Measurements from ENCODE around the gene SYNPO. TPM values are rescaled to one million over a fixed set of nuclear protein-coding genes. Genes with fewer than 3 reads are reported as not detected.

SYNPO gene
- total RNA-seq, 2 donors from 2014 or later: 32.4 to 62.9 TPM

DNA sequence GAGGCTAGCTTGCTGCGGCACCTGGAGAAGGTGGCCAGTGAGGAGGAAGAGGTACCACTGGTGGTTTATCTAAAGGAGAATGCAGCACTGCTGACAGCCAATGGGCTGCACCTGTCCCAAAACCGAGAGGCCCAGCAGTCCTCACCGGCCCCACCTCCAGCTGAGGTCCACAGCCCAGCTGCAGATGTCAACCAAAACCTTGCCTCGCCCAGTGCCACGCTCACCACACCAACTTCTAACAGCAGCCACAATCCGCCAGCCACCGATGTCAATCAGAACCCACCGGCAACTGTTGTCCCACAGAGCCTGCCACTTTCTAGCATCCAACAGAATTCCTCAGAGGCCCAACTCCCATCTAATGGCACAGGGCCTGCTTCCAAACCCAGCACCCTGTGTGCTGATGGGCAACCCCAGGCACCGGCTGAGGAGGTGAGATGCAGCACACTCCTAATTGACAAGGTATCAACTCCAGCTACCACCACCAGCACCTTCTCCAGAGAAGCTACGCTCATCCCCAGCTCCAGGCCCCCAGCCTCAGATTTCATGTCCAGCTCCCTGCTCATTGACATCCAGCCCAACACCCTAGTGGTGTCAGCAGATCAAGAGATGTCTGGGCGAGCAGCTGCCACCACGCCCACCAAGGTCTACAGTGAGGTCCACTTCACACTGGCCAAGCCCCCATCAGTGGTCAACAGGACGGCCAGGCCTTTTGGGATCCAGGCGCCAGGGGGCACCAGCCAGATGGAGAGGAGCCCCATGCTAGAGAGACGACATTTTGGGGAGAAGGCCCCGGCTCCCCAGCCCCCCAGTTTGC lies 8.0 kb downstream of the SYNPO start:
- no peaks in the 10 kb centered on the region for H3K4me1 ChIP-seq
- TF ChIP-seq, protein P1, sequence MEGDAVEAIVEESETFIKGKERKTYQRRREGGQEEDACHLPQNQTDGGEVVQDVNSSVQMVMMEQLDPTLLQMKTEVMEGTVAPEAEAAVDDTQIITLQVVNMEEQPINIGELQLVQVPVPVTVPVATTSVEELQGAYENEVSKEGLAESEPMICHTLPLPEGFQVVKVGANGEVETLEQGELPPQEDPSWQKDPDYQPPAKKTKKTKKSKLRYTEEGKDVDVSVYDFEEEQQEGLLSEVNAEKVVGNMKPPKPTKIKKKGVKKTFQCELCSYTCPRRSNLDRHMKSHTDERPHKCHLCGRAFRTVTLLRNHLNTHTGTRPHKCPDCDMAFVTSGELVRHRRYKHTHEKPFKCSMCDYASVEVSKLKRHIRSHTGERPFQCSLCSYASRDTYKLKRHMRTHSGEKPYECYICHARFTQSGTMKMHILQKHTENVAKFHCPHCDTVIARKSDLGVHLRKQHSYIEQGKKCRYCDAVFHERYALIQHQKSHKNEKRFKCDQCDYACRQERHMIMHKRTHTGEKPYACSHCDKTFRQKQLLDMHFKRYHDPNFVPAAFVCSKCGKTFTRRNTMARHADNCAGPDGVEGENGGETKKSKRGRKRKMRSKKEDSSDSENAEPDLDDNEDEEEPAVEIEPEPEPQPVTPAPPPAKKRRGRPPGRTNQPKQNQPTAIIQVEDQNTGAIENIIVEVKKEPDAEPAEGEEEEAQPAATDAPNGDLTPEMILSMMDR (IDR thresholded peaks at IDR 0.05): no peak
- no peak overlapping the region for H3K4me3 ChIP-seq
- no peaks in the 10 kb centered on the region for H3K36me3 ChIP-seq
- no peak overlapping the region for H3K9ac ChIP-seq (ENCODE audit: low read depth in 2 of 2, low read length in 2 of 2)
- no peaks in the 10 kb centered on the region for H3K9me3 ChIP-seq
- intact Hi-C loops (cut with DNase I): no loop called here
- no peaks in the 10 kb centered on the region for H3K27me3 ChIP-seq
- H3K27ac ChIP-seq: no peak overlapping the region
- DNase-seq: no peak

DNA sequence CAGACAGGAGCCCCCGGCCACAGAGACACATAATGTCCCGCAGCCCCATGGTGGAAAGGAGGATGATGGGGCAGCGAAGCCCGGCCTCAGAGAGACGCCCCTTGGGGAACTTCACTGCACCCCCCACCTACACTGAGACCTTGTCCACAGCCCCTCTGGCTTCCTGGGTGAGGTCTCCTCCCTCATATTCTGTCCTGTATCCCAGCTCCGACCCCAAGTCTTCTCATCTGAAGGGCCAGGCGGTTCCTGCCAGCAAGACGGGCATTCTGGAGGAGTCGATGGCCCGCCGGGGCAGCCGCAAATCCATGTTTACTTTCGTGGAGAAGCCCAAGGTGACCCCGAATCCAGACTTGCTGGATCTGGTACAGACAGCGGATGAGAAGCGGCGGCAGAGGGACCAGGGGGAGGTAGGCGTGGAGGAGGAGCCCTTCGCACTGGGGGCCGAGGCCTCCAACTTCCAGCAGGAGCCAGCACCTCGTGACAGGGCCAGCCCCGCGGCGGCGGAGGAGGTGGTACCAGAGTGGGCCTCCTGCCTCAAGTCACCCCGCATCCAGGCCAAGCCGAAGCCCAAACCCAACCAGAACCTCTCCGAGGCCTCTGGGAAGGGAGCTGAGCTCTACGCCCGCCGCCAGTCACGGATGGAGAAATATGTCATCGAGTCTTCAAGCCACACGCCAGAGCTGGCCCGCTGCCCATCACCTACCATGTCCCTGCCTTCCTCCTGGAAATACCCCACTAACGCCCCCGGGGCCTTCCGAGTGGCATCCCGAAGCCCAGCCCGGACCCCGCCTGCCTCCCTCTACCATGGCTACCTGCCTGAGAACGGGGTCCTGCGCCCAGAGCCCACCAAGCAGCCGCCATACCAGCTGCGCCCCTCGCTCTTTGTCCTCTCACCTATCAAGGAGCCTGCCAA lies 8.9 kb downstream of the SYNPO start:
- H3K27me3 ChIP-seq: no peaks in the 10 kb centered on the region
- DNase-seq: no peak
- TF ChIP-seq, protein P1 (IDR thresholded peaks at IDR 0.05): no peak
- H3K27ac ChIP-seq: no peak overlapping the region
- no peaks in the 10 kb centered on the region for H3K36me3 ChIP-seq
- intact Hi-C loops (cut with DNase I): loop anchor here (10.0 kb wide), 1 partner anchor 195 kb away; the partner anchor contains the start of gene IRGM
- no peak overlapping the region for H3K9ac ChIP-seq (ENCODE audit: low read depth in 2 of 2, low read length in 2 of 2)
- no peaks in the 10 kb centered on the region for H3K9me3 ChIP-seq
- H3K4me3 ChIP-seq: no peak overlapping the region
- H3K4me1 ChIP-seq: no peaks in the 10 kb centered on the region

DNA sequence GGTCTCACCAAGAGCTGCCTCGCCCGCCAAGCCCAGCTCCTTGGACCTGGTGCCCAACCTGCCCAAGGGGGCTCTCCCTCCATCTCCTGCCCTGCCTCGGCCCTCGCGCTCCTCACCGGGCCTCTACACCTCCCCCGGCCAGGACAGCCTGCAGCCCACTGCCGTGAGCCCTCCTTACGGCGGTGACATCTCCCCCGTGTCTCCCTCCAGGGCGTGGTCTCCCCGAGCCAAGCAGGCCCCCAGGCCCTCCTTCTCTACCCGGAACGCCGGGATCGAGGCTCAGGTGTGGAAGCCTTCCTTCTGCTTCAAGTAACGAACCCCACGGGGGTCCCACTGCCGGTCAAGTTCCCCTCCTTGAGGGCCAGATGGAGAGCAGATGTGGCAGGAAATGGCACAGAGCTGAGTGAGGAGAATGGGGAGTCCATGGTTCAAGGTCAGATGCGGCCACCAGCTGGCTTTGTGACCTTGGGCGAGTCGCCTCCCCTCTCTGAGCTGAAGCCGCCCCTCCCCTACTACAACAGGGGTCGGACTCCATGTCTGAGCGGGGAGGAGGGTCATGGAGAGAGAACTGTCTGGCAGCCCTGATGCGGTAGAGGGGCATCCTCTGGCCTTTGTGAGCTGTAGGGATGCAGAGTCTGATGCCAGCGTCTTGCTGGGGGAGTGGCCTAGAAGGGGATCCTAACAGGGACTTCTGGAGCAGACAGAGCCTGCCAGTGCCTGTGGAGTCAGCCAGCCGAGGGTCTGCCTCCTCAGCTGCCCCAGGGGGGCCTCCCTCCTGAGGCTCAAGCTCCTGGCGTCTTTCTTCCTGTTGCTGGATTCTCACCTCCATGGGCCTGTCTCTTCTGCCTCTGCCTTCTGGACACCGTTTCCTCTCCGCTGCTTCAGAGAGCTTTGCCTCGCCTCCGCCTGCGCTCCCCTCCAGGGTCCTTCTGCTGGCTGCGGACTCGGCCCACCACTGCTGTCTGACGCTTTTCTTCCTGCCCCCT lies 9.9 kb downstream of the SYNPO start:
- no peaks in the 10 kb centered on the region for H3K36me3 ChIP-seq
- no peak for DNase-seq
- intact Hi-C loops (cut with DNase I): loop anchor here (10.0 kb wide), 1 partner anchor 194 kb away; the partner anchor contains the start of gene IRGM
- no peaks in the 10 kb centered on the region for H3K4me1 ChIP-seq
- H3K4me3 ChIP-seq: no peak overlapping the region
- TF ChIP-seq, protein P1 (IDR thresholded peaks at IDR 0.05): no peak
- no peak overlapping the region for H3K9ac ChIP-seq (ENCODE audit: low read depth in 2 of 2, low read length in 2 of 2)
- H3K9me3 ChIP-seq: no peaks in the 10 kb centered on the region
- no peaks in the 10 kb centered on the region for H3K27me3 ChIP-seq
- H3K27ac ChIP-seq: no peak overlapping the region

DNA sequence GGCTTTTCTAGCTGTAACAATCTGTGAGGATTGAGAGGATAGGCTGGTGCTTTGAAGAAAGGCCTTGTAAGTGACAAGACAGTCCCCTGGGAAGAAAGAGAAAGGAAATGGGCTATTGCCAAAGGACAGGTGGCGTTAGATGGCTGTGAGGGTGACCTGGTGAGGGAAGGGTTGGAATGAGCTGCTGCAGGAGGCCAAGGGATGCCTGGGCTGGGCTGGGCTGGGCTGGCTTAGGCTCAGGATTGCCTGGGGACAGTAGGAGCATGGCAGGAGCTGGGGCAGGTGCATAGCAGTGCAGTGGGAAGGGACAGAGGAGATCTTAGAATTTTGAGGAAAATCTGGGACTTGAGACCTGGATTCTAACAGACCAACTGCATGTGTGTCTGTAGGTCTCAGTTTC lies 10.9 kb downstream of the SYNPO start:
- Histone ChIP-seq H3K27me3 (no peaks in the 10 kb centered on the region), H3K4me1 (no peaks in the 10 kb centered on the region), H3K4me3 (no peak overlapping the region), H3K27ac (no peak overlapping the region), H3K9ac (ENCODE audit: low read depth in 2 of 2, low read length in 2 of 2) (peak overlapping the region in 1 of 2 donors; percentile 1), H3K36me3 (no peaks in the 10 kb centered on the region), H3K9me3 (no peaks in the 10 kb centered on the region)
- TF ChIP-seq, protein P1 (IDR thresholded peaks at IDR 0.05): no peak
- no peak for DNase-seq
- intact Hi-C loops (cut with DNase I): loop anchor here (10.0 kb wide), 1 partner anchor 193 kb away; the partner anchor contains the start of gene IRGM

Data from colonic mucosa (tissue), 4 donors.